Panc1 (cell line): ENCODE results near the gene C4orf51. TPM values are rescaled to one million over a fixed set of nuclear protein-coding genes. Genes with fewer than 3 reads are reported as not detected.

Experiments used
- ATAC-seq: fragments of 200-7000 bp; cut with Tn5 transposase; 2 replicates; pipeline ENCODE4 v1.9.1; 2020; ENCODE audit warnings: mild to moderate bottlenecking, moderate library complexity
- BruUV-seq: library from RNA; stranded (reverse); fragments of 400-500 nt; replicated peaks from 2 replicates; lab custom pipeline; 2021; lab: Mats Ljungman, UMichigan
- CTCF ChIA-PET: fragments of 300-600 bp; sonication (Branson Sonifier 250); formaldehyde crosslinking; loops from one replicate; lab custom pipeline; 2022; ENCODE audit warnings: antibody characterized with exemption; lab: Charles Lee
- POLR2A ChIA-PET: fragments of 300-600 bp; sonication (Branson Sonifier 250); formaldehyde crosslinking; loops from one replicate; lab custom pipeline; 2022; ENCODE audit warnings: antibody characterized with exemption; lab: Charles Lee
- DNase-seq: peaks from one replicate; pipeline ENCODE4 v3.0.0-alpha.2; 2010; ENCODE audit warnings: low read depth, low spot score
- H3K27ac ChIP-seq: 2 replicates; pipeline ENCODE4 v1.5.1; 2011; ENCODE audit warnings: mild to moderate bottlenecking, low read length, inconsistent platforms
- H3K27me3 ChIP-seq: fragments of 200-500 bp; sonication (Bioruptor generic); 2 replicates; pipeline ENCODE4 v1.6.0; 2014; ENCODE audit warnings: low read length, inconsistent platforms; ENCODE audit not compliant: control insufficient read depth, insufficient read depth
- H3K36me3 ChIP-seq: fragments of 200-500 bp; sonication (Bioruptor generic); 2 replicates; pipeline ENCODE4 v1.5.1; 2014; ENCODE audit warnings: inconsistent platforms, mild to moderate bottlenecking, low read length, moderate library complexity; ENCODE audit not compliant: control insufficient read depth, insufficient read depth
- H3K4me1 ChIP-seq: 2 replicates; pipeline ENCODE4 v1.5.1; 2011; ENCODE audit warnings: inconsistent platforms, mild to moderate bottlenecking, low read length, moderate library complexity; ENCODE audit not compliant: control insufficient read depth, insufficient read depth
- H3K4me3 ChIP-seq, 2 experiments: 2 replicates each; pipeline ENCODE4 v1.5.1; 2011 to 2012; ENCODE audit warnings: low read depth in 2 of 2, low read length in 2 of 2, mild to moderate bottlenecking in 2 of 2, inconsistent platforms in 1 of 2, moderate library complexity in 1 of 2
- H3K9me3 ChIP-seq: fragments of 200-500 bp; sonication (Bioruptor generic); 2 replicates; pipeline ENCODE4 v1.5.1; 2014; ENCODE audit warnings: low read depth, mild to moderate bottlenecking, inconsistent platforms, low read length, moderate library complexity; ENCODE audit not compliant: control insufficient read depth, insufficient read depth
- CTCF ChIP-seq: fragments of 450-650 bp; IDR thresholded peaks from 2 replicates; pipeline ENCODE4 v1.5.1; 2017; ENCODE audit warnings: mild to moderate bottlenecking
- POLR2AphosphoS5 ChIP-seq: IDR thresholded peaks from 2 replicates; pipeline ENCODE4 v1.6.1; 2012; ENCODE audit warnings: mild to moderate bottlenecking, low read depth, low read length, moderate library complexity
- REST ChIP-seq, 2 experiments: IDR thresholded peaks; 2 replicates each; pipeline ENCODE4 v1.6.1; 2011 to 2012; ENCODE audit warnings: low read depth in 2 of 2, control low read depth in 1 of 2, low read length in 1 of 2, mild to moderate bottlenecking in 1 of 2, moderate library complexity in 1 of 2; ENCODE audit not compliant: insufficient read depth in 1 of 2
- SIN3A ChIP-seq: IDR thresholded peaks from 2 replicates; pipeline ENCODE4 v1.6.1; 2012; ENCODE audit warnings: low read depth, mild to moderate bottlenecking, low read length, moderate library complexity, borderline replicate concordance; ENCODE audit not compliant: insufficient read depth
- TCF7L2 ChIP-seq: IDR thresholded peaks from 2 replicates; pipeline ENCODE4 v1.6.1; 2011; ENCODE audit warnings: mild to moderate bottlenecking, low read depth, low read length, inconsistent platforms
- in situ Hi-C: cut with HindIII; loops from 2 replicates; pipeline ENCODE4 v1.10.0; 2016; ENCODE audit warnings: low sequenced_read_pairs, low pct_unique_long_range_greater_than_20kb
- intact Hi-C: fragments of 100-400 bp; cut with micrococcal nuclease; formaldehyde crosslinking; loops from one replicate; pipeline ENCODE4 v1.10.0; 2022; ENCODE audit not compliant: unreplicated experiment
- total RNA-seq: library from RNA; stranded (reverse); gene quantifications from one replicate; pipeline ENCODE4 v1.2.1, GENCODE V29; 2021; ENCODE audit not compliant: unreplicated experiment

The C4orf51 gene
- total RNA-seq, 1 experiment from 2014 or later: not detected

- TF ChIP-seq REST (IDR thresholded peaks at IDR 0.05; ENCODE audit: insufficient read depth in 1 of 2, low read depth in 2 of 2, low read length in 1 of 2) (no peak), CTCF (no peak), POLR2AphosphoS5 (no peak), SIN3A (no peak), TCF7L2 (no peak)
- no peak overlapping the region for H3K4me3 ChIP-seq
- no peaks in the 10 kb centered on the region for H3K4me1 ChIP-seq
- H3K36me3 ChIP-seq: no peaks in the 10 kb centered on the region; the same call in 1 of the 2 replicates
- no peak overlapping the region for H3K27ac ChIP-seq
- no peaks in the 10 kb centered on the region for H3K9me3 ChIP-seq
- intact Hi-C loops (no loop called here), in situ Hi-C loops (no loop called here)
- no TSS peak for BruUV-seq
- ChIA-PET CTCF (no interaction called here), POLR2A (no interaction called here)
- DNase-seq (no peak), ATAC-seq (no peak)
- no peaks in the 10 kb centered on the region for H3K27me3 ChIP-seq
Measured at GRCh38 chr4:145670422-145670821, 9.5 kb upstream of the C4orf51 start.

DNA sequence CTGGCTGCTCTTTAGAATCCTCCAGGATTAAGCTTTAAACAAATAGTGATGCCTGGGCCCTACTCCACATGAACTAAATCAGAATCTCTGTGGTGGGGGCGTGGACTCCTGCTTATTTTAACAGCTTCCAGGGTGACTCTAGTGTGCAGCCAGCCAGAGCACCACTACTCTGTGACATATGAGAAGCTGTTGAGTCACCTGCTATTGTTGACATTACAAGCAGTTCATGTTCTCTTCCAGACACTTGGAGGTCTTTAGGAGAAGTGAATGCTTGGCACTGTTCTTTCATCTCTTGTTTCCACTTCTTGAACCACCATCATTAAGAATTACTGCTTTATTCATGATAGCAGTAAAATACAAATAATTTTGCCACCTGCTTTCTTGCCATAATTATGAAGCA is 426 bp upstream of the C4orf51 start:
- TF ChIP-seq SIN3A (no peak), POLR2AphosphoS5 (no peak), TCF7L2 (no peak), REST (IDR thresholded peaks at IDR 0.05; ENCODE audit: insufficient read depth in 1 of 2, low read depth in 2 of 2, low read length in 1 of 2) (no peak), CTCF (no peak)

More for the DNA sequence above, 426 bp upstream of the C4orf51 start:
- BruUV-seq: no TSS peak
- Histone ChIP-seq H3K4me3 (no peak overlapping the region), H3K9me3 (no peaks in the 10 kb centered on the region), H3K27me3 (no peaks in the 10 kb centered on the region), H3K4me1 (no peaks in the 10 kb centered on the region), H3K27ac (no peak overlapping the region), H3K36me3 (no peaks in the 10 kb centered on the region)
- intact Hi-C loops: no loop called here
- ChIA-PET CTCF (no interaction called here), POLR2A (no interaction called here)
- ATAC-seq (peak; percentile 82; the same call in 1 of the 2 replicates), DNase-seq (no peak)
- in situ Hi-C loops: no loop called here
